CD4-positive, alpha-beta T cell treated with Interleukin-1 beta for 1 hour (primary cell): ENCODE results near the gene OSMR.

Source experiments
- DNase-seq, 2 donors: peaks; one replicate each; pipeline ENCODE4 v3.0.0-alpha.2; 2020 to 2022

The OSMR gene

DNA sequence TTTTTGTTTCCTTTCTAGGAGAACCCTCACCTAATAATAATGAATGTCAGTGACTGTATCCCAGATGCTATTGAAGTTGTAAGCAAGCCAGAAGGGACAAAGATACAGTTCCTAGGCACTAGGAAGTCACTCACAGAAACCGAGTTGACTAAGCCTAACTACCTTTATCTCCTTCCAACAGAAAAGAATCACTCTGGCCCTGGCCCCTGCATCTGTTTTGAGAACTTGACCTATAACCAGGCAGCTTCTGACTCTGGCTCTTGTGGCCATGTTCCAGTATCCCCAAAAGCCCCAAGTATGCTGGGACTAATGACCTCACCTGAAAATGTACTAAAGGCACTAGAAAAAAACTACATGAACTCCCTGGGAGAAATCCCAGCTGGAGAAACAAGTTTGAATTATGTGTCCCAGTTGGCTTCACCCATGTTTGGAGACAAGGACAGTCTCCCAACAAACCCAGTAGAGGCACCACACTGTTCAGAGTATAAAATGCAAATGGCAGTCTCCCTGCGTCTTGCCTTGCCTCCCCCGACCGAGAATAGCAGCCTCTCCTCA lies 87.1 kb downstream of the OSMR start:
- DNase-seq: no peak

DNA sequence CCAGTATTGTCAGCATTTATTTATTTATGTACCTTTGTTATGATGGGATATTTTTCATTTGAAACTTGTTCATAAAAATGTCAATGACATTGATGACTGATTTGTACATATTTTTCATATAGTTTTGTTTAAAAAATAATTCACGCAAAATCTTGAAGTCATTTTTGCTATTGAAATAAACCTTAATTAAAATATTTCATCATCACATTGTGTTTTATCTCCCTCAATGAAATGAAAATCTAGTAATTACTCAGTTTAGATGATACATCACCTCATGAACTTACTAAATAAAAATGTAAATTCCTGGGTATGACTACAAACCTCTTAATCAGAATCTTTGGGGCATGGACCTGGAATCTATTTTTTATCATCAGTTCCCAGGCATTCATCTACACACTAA lies 89.6 kb downstream of the OSMR start:
- no peak for DNase-seq

DNA sequence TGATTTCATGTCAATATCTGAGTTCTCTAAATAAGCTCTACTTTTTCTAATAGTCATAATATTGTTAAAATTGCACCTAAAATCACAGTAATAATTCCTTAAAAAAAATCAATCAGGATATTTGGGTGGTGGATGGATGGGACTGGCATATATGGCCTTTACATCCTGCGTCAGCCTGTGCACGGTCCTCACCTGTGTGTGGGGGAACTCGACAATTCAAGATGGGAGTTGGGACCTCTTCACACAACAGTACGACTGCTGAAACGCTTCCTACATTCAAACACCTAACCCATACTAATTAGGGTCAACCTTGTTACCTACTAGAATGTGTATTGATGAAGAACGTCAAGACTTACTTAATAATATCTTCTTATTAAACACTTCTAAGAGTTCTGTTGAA lies 90.5 kb downstream of the OSMR start:
- DNase-seq: no peak

DNA sequence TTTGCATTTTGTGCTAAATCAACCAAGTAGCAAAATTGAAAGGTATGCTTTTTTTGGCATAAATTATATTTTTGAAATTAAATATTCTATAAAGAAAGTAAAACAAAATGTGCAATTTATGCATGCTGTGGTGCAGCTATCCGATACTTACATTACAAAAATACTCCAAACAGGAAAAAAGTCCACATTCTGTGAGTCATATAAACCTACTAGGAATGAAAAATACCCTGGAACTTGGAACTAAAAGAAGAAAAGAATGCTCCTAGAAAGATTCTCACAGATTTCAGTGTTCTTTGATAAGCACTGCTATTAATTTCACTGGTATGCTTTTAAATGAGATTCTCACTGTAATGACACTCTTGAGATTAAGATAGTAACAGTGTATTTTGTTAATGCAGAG lies 92.6 kb downstream of the OSMR start:
- no peak for DNase-seq

DNA sequence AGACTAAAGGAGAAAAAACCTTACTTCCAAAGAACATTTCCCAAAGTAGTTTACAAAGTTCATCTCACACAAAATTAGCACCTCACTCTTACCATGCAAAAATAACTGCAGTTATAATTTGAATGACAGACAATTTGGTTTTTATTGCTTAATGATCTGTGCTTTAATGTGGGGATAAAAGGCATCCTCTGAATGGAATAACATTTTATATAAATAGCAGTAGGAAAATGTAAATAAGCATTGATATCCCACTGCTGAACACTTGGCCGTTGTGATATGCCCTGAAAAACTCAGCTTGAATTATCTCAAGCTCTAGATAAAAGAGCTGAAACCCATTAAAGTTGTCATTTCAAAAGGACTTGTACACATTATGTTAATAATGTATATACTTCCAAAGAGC lies 93.2 kb downstream of the OSMR start:
- DNase-seq: no peak

DNA sequence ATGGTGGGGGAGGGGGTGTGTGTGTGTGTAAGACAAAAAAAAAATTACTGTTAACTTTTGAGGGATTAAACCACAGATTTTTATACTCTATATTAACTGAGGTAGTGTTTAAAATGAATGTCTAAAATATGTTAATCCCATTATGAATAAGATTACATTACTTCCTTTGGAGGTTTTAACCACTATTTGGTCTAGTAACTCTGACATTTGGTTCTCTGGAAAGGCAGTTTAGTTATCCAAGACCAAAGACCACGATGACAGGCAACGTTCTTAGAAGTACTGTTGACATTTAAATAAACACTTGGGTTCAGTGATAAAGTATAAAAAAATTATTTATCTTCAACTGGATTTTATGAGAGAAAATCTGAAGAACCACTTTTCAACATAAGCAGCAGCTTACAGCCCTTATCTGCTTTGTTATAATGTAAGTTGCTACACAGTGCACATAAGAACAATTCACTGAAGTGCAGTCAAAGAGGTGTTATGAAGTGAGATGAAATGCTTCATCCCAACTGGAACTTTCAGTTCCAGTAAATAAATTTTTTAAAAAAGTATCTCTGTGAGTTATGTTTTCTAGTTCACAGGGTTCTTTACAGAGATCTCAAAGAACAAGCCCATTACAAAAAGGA lies 94.5 kb downstream of the OSMR start:
- no peak for DNase-seq

DNA sequence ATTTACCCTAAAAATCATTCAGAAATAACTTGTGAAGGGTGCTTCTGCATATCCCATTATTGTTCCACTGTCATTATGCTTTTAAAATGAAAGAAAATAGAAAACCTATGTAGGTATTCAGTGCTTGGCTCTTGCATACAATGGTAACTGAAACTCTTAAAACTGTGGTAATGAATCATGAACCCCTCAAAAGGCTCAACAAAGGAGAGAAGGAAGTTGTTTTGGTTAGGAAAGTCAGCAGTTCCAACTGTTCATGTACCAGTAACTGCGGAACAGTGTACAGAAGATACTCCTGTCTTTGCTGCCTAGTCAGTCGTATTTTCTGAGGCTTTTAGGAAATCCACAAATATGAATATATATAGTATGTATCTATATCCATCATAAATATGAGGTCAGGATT lies 96.1 kb downstream of the OSMR start:
- DNase-seq: no peak

DNA sequence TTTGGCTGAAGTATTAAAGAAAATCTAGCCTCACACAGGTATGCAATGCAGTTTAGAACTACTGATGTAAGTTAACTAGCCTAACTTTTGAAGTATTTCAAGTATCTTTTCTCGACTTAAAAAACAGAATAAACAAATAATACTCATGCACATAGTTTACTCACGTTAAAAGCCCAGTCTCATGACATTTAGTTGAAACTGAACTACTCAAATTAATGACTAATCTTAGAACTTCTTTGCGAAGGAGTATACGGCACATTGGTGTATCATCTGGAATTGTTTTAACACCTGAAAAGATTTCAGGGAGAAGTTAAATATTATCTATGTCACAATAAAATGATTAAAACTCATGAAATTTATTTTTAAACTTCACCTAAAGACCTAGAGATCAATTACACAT lies 98.5 kb downstream of the OSMR start:
- no peak for DNase-seq

DNA sequence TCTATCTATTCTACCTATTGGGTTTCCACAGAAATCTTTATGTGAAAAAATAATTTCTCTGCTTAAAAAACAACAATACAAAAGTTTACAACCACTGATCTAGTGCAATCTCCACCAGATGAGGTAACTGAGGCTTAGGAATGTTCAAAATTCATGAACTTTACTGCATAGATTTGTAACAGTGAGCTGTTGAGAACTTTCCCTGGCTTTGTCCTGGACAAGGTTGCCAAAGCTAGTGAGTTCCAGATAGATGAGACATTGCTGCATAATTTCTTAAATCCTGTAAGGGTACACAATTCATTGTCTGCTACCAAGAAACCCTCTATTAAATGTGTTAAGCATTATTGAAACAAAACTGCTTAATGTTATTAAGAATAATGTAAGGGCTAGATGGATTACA lies 102.7 kb downstream of the OSMR start:
- DNase-seq: no peak

DNA sequence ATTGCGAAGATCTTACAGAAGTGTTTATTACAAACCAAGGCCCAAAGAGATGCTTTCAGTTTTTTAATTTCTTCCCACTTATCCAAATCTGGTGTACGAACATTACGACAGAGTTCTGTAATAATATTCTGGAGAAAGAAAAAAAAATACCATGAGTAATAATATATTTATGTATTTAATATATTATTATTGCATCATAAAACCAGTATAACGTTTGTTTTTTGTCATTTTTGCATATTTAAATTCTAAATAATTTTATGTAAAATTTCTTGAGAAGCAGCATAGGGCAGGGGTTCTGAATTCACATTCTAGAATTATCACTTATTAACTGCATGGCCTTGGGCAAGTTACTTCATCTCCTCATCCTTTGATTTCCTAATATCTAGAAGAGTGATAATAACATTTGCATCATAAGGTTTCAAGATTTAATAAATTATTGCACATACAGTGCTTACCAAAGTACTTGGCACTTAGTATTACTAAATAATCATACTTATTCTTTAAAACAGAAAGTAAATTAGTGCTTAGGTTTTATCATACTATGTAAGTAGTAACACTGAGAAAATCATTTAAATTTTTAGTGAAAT lies 107.7 kb downstream of the OSMR start:
- DNase-seq: no peak

DNA sequence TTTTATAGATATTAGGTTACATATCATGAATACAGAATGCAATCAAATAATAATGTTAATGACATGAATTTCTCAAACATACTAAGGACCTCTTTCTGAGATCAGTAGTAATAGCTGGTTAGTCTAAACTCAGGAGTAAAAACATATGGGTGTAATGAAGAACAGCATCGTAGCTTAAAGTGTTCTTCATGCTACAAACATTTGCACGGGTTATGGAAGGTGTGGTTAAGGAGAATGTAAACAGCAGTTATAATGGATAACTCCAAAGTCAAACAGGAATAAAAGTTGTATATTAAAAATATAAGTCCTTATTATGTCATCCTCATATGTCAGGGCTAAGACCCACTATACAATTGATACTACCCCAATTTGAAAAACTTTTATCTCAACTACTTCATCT lies 115.9 kb downstream of the OSMR start:
- no peak for DNase-seq

DNA sequence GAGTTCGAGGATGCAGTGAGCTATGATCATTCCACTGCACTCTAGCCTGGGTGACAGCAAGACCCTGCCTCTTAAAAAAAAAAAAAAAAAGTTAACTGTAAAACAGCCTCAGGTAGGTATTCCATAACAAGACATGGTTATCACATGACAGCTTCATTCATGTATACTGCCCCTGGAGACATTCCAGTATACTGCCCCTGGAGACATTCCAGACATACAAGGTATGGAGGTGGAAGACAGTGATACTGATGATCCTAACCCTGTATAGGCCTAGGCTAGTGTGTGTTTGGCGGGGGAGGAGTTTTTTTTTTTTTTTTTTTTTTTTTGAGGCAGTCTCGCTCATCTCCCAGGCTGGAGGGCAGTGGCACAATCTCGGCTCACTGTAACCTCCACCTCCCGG lies 122.9 kb downstream of the OSMR start:
- no peak for DNase-seq

DNA sequence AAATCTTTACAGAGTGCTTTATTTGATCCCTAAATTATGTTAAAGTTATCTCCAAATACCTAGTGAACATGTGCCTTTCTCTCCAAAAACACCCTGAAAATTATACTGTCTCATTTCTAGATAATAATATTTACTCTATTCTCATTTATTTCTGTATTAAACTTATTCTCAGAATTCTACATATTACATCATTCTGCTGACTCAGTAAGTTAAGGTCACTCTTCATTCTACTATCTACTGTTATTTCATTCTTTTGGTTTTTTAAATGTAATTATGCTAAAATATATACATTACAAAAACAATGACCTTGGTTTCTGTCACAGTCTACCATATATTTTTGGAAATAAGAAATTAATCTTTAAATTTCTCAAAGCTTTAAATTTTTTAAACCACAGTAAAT lies 132.2 kb downstream of the OSMR start:
- DNase-seq: no peak

DNA sequence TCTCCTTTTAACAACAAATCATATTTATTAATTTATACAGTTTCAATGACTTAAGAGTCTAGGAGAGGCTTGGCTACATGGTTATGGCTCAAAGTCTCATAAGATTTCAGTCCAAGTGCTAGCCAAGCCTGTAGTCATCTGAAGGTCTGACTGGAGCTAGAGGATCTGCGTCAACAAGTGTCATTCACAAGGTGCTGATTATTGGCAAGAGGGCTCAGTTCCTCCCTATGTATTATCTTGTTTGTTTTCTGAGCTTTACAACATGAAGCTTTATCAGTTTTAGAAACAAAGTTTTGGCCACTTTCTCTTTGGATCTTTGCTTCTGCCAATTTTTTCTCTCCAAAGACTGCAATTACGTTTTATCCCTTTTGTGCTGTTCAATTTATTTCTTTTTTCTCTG lies 133.7 kb downstream of the OSMR start:
- no peak for DNase-seq
